ENCODE data around the gene ZNF646. TPM values are rescaled to one million over a fixed set of nuclear protein-coding genes. Genes with fewer than 3 reads are reported as not detected.

The ZNF646 gene
- total and polyA plus RNA-seq, 2 of the 13 experiments (the other 11 are each of a cell fraction or from before 2014, with no cell fraction given): 3.4 to 10.9 TPM

GRCh38 chr16:31033709-31034492 lies 40.3 kb upstream of the ZNF646 start (continued):
- TF ChIP-seq, protein P1, sequence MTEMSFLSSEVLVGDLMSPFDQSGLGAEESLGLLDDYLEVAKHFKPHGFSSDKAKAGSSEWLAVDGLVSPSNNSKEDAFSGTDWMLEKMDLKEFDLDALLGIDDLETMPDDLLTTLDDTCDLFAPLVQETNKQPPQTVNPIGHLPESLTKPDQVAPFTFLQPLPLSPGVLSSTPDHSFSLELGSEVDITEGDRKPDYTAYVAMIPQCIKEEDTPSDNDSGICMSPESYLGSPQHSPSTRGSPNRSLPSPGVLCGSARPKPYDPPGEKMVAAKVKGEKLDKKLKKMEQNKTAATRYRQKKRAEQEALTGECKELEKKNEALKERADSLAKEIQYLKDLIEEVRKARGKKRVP (CRISPR knock-in tag; IDR thresholded peaks at IDR 0.05): no peak
- TF ChIP-seq MTA1 (CRISPR knock-in tag; IDR thresholded peaks at IDR 0.05; ENCODE audit: borderline replicate concordance) (no peak), SMAD1 (CRISPR knock-in tag; IDR thresholded peaks at IDR 0.05; ENCODE audit: borderline replicate concordance, low read depth) (no peak), TMF1 (CRISPR knock-in tag; IDR thresholded peaks at IDR 0.05; ENCODE audit: low read depth) (no peak), IRF2 (CRISPR knock-in tag; IDR thresholded peaks at IDR 0.05) (peak; percentile 89), NFE2L2 (IDR thresholded peaks at IDR 0.05; ENCODE audit: low read length) (no peak), ZFP82 (CRISPR knock-in tag; IDR thresholded peaks at IDR 0.05; ENCODE audit: borderline replicate concordance) (0 out of 2 replicates have a peak, but pooled peaks have one; percentile 84), ZIK1 (CRISPR knock-in tag; IDR thresholded peaks at IDR 0.05; ENCODE audit: borderline replicate concordance, low read depth) (peak; percentile 68; the same call in 1 of the 2 replicates), MZF1 (CRISPR knock-in tag; IDR thresholded peaks at IDR 0.05; ENCODE audit: borderline replicate concordance) (0 out of 2 replicates have a peak, but pooled peaks have one; percentile 51), ZBTB42 (CRISPR knock-in tag; IDR thresholded peaks at IDR 0.05) (no peak), ZNF567 (CRISPR knock-in tag; IDR thresholded peaks at IDR 0.05; ENCODE audit: borderline replicate concordance) (no peak; the same call in 1 of the 2 replicates), ZNF775 (CRISPR knock-in tag; IDR thresholded peaks at IDR 0.05; ENCODE audit: borderline replicate concordance) (no peak), KIAA2018 (CRISPR knock-in tag; IDR thresholded peaks at IDR 0.05; ENCODE audit: borderline replicate concordance) (no peak), ZNF124 (CRISPR knock-in tag; IDR thresholded peaks at IDR 0.05) (peak; percentile 89), ZNF563 (CRISPR knock-in tag; IDR thresholded peaks at IDR 0.05) (peak; percentile 78), ZNF773 (CRISPR knock-in tag; IDR thresholded peaks at IDR 0.05; ENCODE audit: borderline replicate concordance) (no peak), PLRG1 (conservative IDR thresholded peaks at IDR 0.05) (no peak), RBFOX2 (IDR thresholded peaks at IDR 0.05; ENCODE audit: low read depth, low read length) (peak; percentile 75; the same call in 1 of the 2 replicates), TEAD2 (CRISPR knock-in tag; IDR thresholded peaks at IDR 0.05) (no peak), ZNF451 (CRISPR knock-in tag; IDR thresholded peaks at IDR 0.05) (0 out of 2 replicates have a peak, but pooled peaks have one; percentile 60)
- TF ChIP-seq, protein P2, sequence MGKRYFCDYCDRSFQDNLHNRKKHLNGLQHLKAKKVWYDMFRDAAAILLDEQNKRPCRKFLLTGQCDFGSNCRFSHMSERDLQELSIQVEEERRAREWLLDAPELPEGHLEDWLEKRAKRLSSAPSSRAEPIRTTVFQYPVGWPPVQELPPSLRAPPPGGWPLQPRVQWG (CRISPR knock-in tag; IDR thresholded peaks at IDR 0.05; ENCODE audit: borderline replicate concordance, low read depth): no peak
